ENCODE results near the gene TEKT3. TPM values are rescaled to one million over a fixed set of nuclear protein-coding genes. Genes with fewer than 3 reads are reported as not detected.

The TEKT3 gene
- total RNA-seq, 1 donor = not detected

GRCh38 chr17:15350777-15351477, 9.5 kb upstream of the TEKT3 start:
- DNase-seq (ENCODE audit: low read depth in 2 of 3, low spot score in 2 of 3) = no peak

- no peak for DNase-seq (ENCODE audit: low read depth in 2 of 3, low spot score in 2 of 3)
Observed at GRCh38 chr17:15349119-15349518, 7.7 kb upstream of the TEKT3 start.

- no peak for DNase-seq (ENCODE audit: low read depth in 2 of 3, low spot score in 2 of 3)
Observed at GRCh38 chr17:15348021-15348420, 6.6 kb upstream of the TEKT3 start.

GRCh38 chr17:15346066-15346595, 4.7 kb upstream of the TEKT3 start:
- no peak for DNase-seq (ENCODE audit: low read depth in 2 of 3, low spot score in 2 of 3)

- DNase-seq (ENCODE audit: low read depth in 2 of 3, low spot score in 2 of 3) = no peak
Observed at GRCh38 chr17:15343749-15344148, 2.4 kb upstream of the TEKT3 start.

- no peak for DNase-seq (ENCODE audit: low read depth in 2 of 3, low spot score in 2 of 3)
Observed at GRCh38 chr17:15342460-15342859, 1.1 kb upstream of the TEKT3 start.

- DNase-seq (ENCODE audit: low read depth in 2 of 3, low spot score in 2 of 3) = no peak
Observed at GRCh38 chr17:15341966-15342365, 569 bp upstream of the TEKT3 start.

GRCh38 chr17:15340966-15341365, 431 bp downstream of the TEKT3 start:
- DNase-seq (ENCODE audit: low read depth in 2 of 3, low spot score in 2 of 3) = peak in 1 of 3 donors; percentile 12

- DNase-seq (ENCODE audit: low read depth in 2 of 3, low spot score in 2 of 3) = no peak
Observed at GRCh38 chr17:15335446-15335845, 6.0 kb downstream of the TEKT3 start.

- no peak for DNase-seq (ENCODE audit: low read depth in 2 of 3, low spot score in 2 of 3)
Observed at GRCh38 chr17:15334266-15334665, 7.1 kb downstream of the TEKT3 start.

- DNase-seq (ENCODE audit: low read depth in 2 of 3, low spot score in 2 of 3) = no peak
Observed at GRCh38 chr17:15332338-15332737, 9.1 kb downstream of the TEKT3 start.

GRCh38 chr17:15323131-15323530, 18.3 kb downstream of the TEKT3 start:
- DNase-seq (ENCODE audit: low read depth in 2 of 3, low spot score in 2 of 3) = no peak

GRCh38 chr17:15321556-15322251, 19.7 kb downstream of the TEKT3 start:
- DNase-seq (ENCODE audit: low read depth in 2 of 3, low spot score in 2 of 3) = no peak

GRCh38 chr17:15319452-15320010, 21.9 kb downstream of the TEKT3 start:
- no peak for DNase-seq (ENCODE audit: low read depth in 2 of 3, low spot score in 2 of 3)

GRCh38 chr17:15311996-15312395, 29.4 kb downstream of the TEKT3 start:
- DNase-seq (ENCODE audit: low read depth in 2 of 3, low spot score in 2 of 3) = no peak

- DNase-seq (ENCODE audit: low read depth in 2 of 3, low spot score in 2 of 3) = no peak
Observed at GRCh38 chr17:15309793-15310192, 31.6 kb downstream of the TEKT3 start.

- no peak for DNase-seq (ENCODE audit: low read depth in 2 of 3, low spot score in 2 of 3)
Observed at GRCh38 chr17:15309236-15309635, 32.2 kb downstream of the TEKT3 start.

- DNase-seq (ENCODE audit: low read depth in 2 of 3, low spot score in 2 of 3) = no peak
Observed at GRCh38 chr17:15308758-15309157, 32.6 kb downstream of the TEKT3 start.

- DNase-seq (ENCODE audit: low read depth in 2 of 3, low spot score in 2 of 3) = no peak
Observed at GRCh38 chr17:15307710-15308111, 33.7 kb downstream of the TEKT3 start.

GRCh38 chr17:15303851-15304250, 37.5 kb downstream of the TEKT3 start:
- no peak for DNase-seq (ENCODE audit: low read depth in 2 of 3, low spot score in 2 of 3)

GRCh38 chr17:15303268-15303667, 38.1 kb downstream of the TEKT3 start:
- no peak for DNase-seq (ENCODE audit: low read depth in 2 of 3, low spot score in 2 of 3)

GRCh38 chr17:15301845-15302244, 39.6 kb downstream of the TEKT3 start:
- DNase-seq (ENCODE audit: low read depth in 2 of 3, low spot score in 2 of 3) = no peak

All from hematopoietic multipotent progenitor cell (in vitro differentiated cells).